K562 (cell line): Measurements from ENCODE around the gene COX4I2. TPM values are rescaled to one million over a fixed set of nuclear protein-coding genes. Genes with fewer than 3 reads are reported as not detected.

Experiments
- AFF4 ChIP-seq: sonication (generic); formaldehyde crosslinking; IDR thresholded peaks from 2 replicates; pipeline ENCODE4 v1.8.0; 2023; ENCODE audit warnings: mild to moderate bottlenecking, missing genetic modification reagents
- ARID2 ChIP-seq: fragments of 450-650 bp; IDR thresholded peaks from 2 replicates; pipeline ENCODE4 v1.6.1; 2017; ENCODE audit warnings: antibody characterized with exemption, mild to moderate bottlenecking
- BACH1 ChIP-seq: fragments of 200-800 bp; sonication (Bioruptor generic); IDR thresholded peaks from 2 replicates; pipeline ENCODE4 v1.6.1; 2016; ENCODE audit warnings: missing genetic modification characterization, missing compliant biosample characterization
- CBFB ChIP-seq: sonication (generic); formaldehyde crosslinking; IDR thresholded peaks from 2 replicates; pipeline ENCODE4 v1.4.0; 2020; ENCODE audit warnings: mild to moderate bottlenecking, missing genetic modification reagents
- CEBPB ChIP-seq: fragments of 450-650 bp; IDR thresholded peaks from 2 replicates; pipeline ENCODE4 v1.6.1; 2016; ENCODE audit warnings: missing genetic modification characterization, missing compliant biosample characterization
- GABPB1 ChIP-seq: sonication (generic); formaldehyde crosslinking; IDR thresholded peaks from 2 replicates; pipeline ENCODE4 v1.8.0; 2022; ENCODE audit warnings: mild to moderate bottlenecking, missing genetic modification reagents
- JUNB ChIP-seq: fragments of 450-650 bp; formaldehyde crosslinking; conservative IDR thresholded peaks from 2 replicates; pipeline ENCODE4 v1.4.0; 2020; ENCODE audit warnings: mild to moderate bottlenecking
- MAZ ChIP-seq, 2 experiments: fragments of 450-650 bp in 1 of 2; sonication (generic) in 1 of 2; formaldehyde crosslinking; IDR thresholded peaks in 1 of 2; conservative IDR thresholded peaks in 1 of 2; 2 replicates each; pipeline versions ENCODE4 v1.4.0 to v1.5.0; 2020; ENCODE audit warnings: mild to moderate bottlenecking in 1 of 2, missing genetic modification reagents in 1 of 2
- MCM2 ChIP-seq: fragments of 450-650 bp; IDR thresholded peaks from 2 replicates; pipeline ENCODE4 v1.6.1; 2017; ENCODE audit warnings: low read depth, mild to moderate bottlenecking
- NEUROD1 ChIP-seq: fragments of 150-350 bp; IDR thresholded peaks from 2 replicates; pipeline ENCODE4 v1.6.1; 2014; ENCODE audit warnings: borderline replicate concordance, low read length, low read depth; ENCODE audit not compliant: partially characterized antibody
- POLR2AphosphoS2 ChIP-seq: IDR thresholded peaks from 2 replicates; pipeline ENCODE4 v1.6.1; 2012; ENCODE audit warnings: low read length, improper control_type of control experiment
- RAD21 ChIP-seq, 2 experiments: fragments of 250-450 bp in 1 of 2; fragments of 450-650 bp in 1 of 2; sonication (Bioruptor Pico) in 1 of 2; formaldehyde crosslinking in 1 of 2; IDR thresholded peaks in 1 of 2; conservative IDR thresholded peaks in 1 of 2; 2 replicates each; pipeline versions ENCODE4 v1.4.0 to v1.8.0; 2020 to 2022; ENCODE audit warnings: mild to moderate bottlenecking in 2 of 2, moderate library complexity in 1 of 2
- RNF2 ChIP-seq: sonication (generic); IDR thresholded peaks from 2 replicates; pipeline ENCODE4 v1.6.1; 2016
- TAF9B ChIP-seq: fragments of 450-650 bp; IDR thresholded peaks from 2 replicates; pipeline ENCODE4 v1.6.1; 2018; ENCODE audit warnings: mild to moderate bottlenecking; ENCODE audit not compliant: partially characterized antibody
- TSC22D4 ChIP-seq: fragments of 450-650 bp; IDR thresholded peaks from 2 replicates; pipeline ENCODE4 v1.6.1; 2016; ENCODE audit warnings: missing genetic modification characterization, missing biosample characterization, control low read depth
- XRCC5 ChIP-seq: fragments of 200-400 bp; formaldehyde crosslinking; IDR thresholded peaks from 2 replicates; pipeline ENCODE4 v1.6.1; 2017; ENCODE audit warnings: low read depth, mild to moderate bottlenecking, low read length
- ZNF140 ChIP-seq: fragments of 250-450 bp; sonication (Bioruptor Pico); IDR thresholded peaks from 2 replicates; pipeline ENCODE4 v1.8.0; 2021; ENCODE audit warnings: moderate library complexity, mild to moderate bottlenecking, inconsistent platforms
- ZNF561 ChIP-seq: fragments of 450-650 bp; formaldehyde crosslinking; conservative IDR thresholded peaks from 2 replicates; pipeline ENCODE4 v1.4.0; 2020; ENCODE audit warnings: mild to moderate bottlenecking, moderate library complexity
- ZNF57 ChIP-seq: fragments of 450-650 bp; formaldehyde crosslinking; IDR thresholded peaks from 2 replicates; pipeline ENCODE4 v1.4.0; 2020; ENCODE audit warnings: mild to moderate bottlenecking, moderate library complexity
- ZNF764 ChIP-seq: fragments of 250-450 bp; sonication (Bioruptor Pico); IDR thresholded peaks from 2 replicates; pipeline ENCODE4 v1.4.0; 2020; ENCODE audit warnings: low read depth, mild to moderate bottlenecking, moderate library complexity
- ZNF830 ChIP-seq: fragments of 250-450 bp; sonication (Bioruptor Pico); IDR thresholded peaks from 2 replicates; pipeline ENCODE4 v1.5.0; 2021; ENCODE audit warnings: mild to moderate bottlenecking
- polyA plus RNA-seq, 8 experiments: library from polyadenylated mRNA; depleted of rRNA in 4 of 8; stranded (reverse) in 5 of 8; unstranded in 3 of 8; fragments of >200 nt; fragmentation: Nextera tagmentation in 2 of 8; fragmentation: Illumina TruSeq in 1 of 8; extraction: Ambion mirVana in 2 of 8; extraction: Trizol in 1 of 8; gene quantifications; 2 replicates each; pipeline versions ENCODE4 v1.2.1 to v1.2.3, GENCODE V29; 2011 to 2014; ENCODE audit warnings: inconsistent platforms in 1 of 8, missing spikeins in 1 of 8
- total RNA-seq, 7 experiments: library from RNA; depleted of rRNA in 6 of 7; stranded (reverse); fragments of >200 nt in 6 of 7; fragmentation: Illumina TruSeq in 2 of 7; extraction: Trizol in 2 of 7; gene quantifications; 2 replicates each; pipeline versions ENCODE4 v1.2.1 to v1.2.3, GENCODE V29; 2011 to 2021; ENCODE audit warnings: low replicate concordance in 1 of 7
- TF ChIP-seq, protein P1 (sequence below): fragments of 450-650 bp; formaldehyde crosslinking; IDR thresholded peaks from 2 replicates; pipeline ENCODE4 v1.4.0; 2020; ENCODE audit warnings: mild to moderate bottlenecking, moderate library complexity
- TF ChIP-seq, protein P2 (sequence below): sonication (generic); formaldehyde crosslinking; IDR thresholded peaks from 2 replicates; pipeline ENCODE4 v1.8.1; 2023; ENCODE audit warnings: mild to moderate bottlenecking, missing genetic modification reagents, moderate library complexity

COX4I2 gene
- total and polyA plus RNA-seq, 9 of the 15 experiments (the other 6 are each of a cell fraction or from before 2014, with no cell fraction given), result not detected

- no peak for TF ChIP-seq ZNF764 (CRISPR knock-in tag)
- TF ChIP-seq MAZ (CRISPR knock-in tag; conservative IDR thresholded peaks at IDR 0.05 in 1 of 2, IDR thresholded peaks at IDR 0.05 in 1 of 2), result peak in 1 of 2 experiments; percentile 77; a peak in 3 of 4 replicates
- no peak for TF ChIP-seq JUNB (CRISPR knock-in tag)
- no peak for TF ChIP-seq MCM2
- TF ChIP-seq ZNF57 (CRISPR knock-in tag), result no peak; the same call in 1 of the 2 replicates
- no peak for TF ChIP-seq CBFB (CRISPR knock-in tag)
- no peak for TF ChIP-seq ZNF830 (CRISPR knock-in tag)
- no peak for TF ChIP-seq TSC22D4
- TF ChIP-seq XRCC5, result peak; percentile 34; the same call in 1 of the 2 replicates
- peak; percentile 83 for TF ChIP-seq AFF4 (CRISPR knock-in tag)
- TF ChIP-seq, protein P1, sequence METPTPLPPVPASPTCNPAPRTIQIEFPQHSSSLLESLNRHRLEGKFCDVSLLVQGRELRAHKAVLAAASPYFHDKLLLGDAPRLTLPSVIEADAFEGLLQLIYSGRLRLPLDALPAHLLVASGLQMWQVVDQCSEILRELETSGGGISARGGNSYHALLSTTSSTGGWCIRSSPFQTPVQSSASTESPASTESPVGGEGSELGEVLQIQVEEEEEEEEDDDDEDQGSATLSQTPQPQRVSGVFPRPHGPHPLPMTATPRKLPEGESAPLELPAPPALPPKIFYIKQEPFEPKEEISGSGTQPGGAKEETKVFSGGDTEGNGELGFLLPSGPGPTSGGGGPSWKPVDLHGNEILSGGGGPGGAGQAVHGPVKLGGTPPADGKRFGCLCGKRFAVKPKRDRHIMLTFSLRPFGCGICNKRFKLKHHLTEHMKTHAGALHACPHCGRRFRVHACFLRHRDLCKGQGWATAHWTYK (CRISPR knock-in tag), result no peak
- TF ChIP-seq BACH1 (tag), result no peak
- TF ChIP-seq ZNF561, result no peak
- no peak for TF ChIP-seq ARID2
- TF ChIP-seq RNF2, result peak; percentile 88; the same call in 1 of the 2 replicates
- TF ChIP-seq, protein P2, sequence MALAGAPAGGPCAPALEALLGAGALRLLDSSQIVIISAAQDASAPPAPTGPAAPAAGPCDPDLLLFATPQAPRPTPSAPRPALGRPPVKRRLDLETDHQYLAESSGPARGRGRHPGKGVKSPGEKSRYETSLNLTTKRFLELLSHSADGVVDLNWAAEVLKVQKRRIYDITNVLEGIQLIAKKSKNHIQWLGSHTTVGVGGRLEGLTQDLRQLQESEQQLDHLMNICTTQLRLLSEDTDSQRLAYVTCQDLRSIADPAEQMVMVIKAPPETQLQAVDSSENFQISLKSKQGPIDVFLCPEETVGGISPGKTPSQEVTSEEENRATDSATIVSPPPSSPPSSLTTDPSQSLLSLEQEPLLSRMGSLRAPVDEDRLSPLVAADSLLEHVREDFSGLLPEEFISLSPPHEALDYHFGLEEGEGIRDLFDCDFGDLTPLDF (CRISPR knock-in tag), result no peak
- peak; percentile 47 for TF ChIP-seq NEUROD1
- peak; percentile 99 for TF ChIP-seq POLR2AphosphoS2
- no peak for TF ChIP-seq CEBPB (tag)
- peak; percentile 65 for TF ChIP-seq GABPB1
- no peak for TF ChIP-seq RAD21 (CRISPR knock-in tag; conservative IDR thresholded peaks at IDR 0.05 in 1 of 2, IDR thresholded peaks at IDR 0.05 in 1 of 2)
- peak; percentile 99 for TF ChIP-seq TAF9B
- no peak for TF ChIP-seq ZNF140 (CRISPR knock-in tag)
Measured at GRCh38 chr20:31606804-31607639, 30.7 kb upstream of the COX4I2 start (continued).
